Measurements from ENCODE around the gene ZNF454.
A peak's percentile ranks its signal among the peaks of the same experiment; 100 is the strongest.

The ZNF454 gene

GRCh38 chr5:178981381-178981780, 40.4 kb downstream of the ZNF454 start:
- H3K4me3 ChIP-seq (ENCODE audit: insufficient read depth in 1 of 2, low read depth in 1 of 2, low read length in 2 of 2): no peak overlapping the region
- H2BK12ac ChIP-seq (ENCODE audit: low read length in 2 of 2): no peak overlapping the region
- H3K9ac ChIP-seq (ENCODE audit: low read length): no peak overlapping the region
- 78% methylated on average over 15 of the region's 15 CpGs for WGBS
- no peak overlapping the region for H2AFZ ChIP-seq (ENCODE audit: low read depth, low read length)
- H3K27ac ChIP-seq (ENCODE audit: low read length, poor library complexity, severe bottlenecking): no peak overlapping the region
- no peak overlapping the region for H3K18ac ChIP-seq (ENCODE audit: low read depth in 1 of 2, low read length in 2 of 2)
- no peaks in the 10 kb centered on the region for H3K79me1 ChIP-seq (replicated peaks; ENCODE audit: low read length, poor library complexity, severe bottlenecking)
- no peak overlapping the region for H2BK120ac ChIP-seq (ENCODE audit: low read depth, low read length)
- no peaks in the 10 kb centered on the region for H3K4me1 ChIP-seq (ENCODE audit: control insufficient read depth, insufficient read depth, low read depth, low read length)
- no peak overlapping the region for H2AK5ac ChIP-seq (ENCODE audit: low read length, severe bottlenecking)
- H4K8ac ChIP-seq (ENCODE audit: low read length): no peak overlapping the region
- H3K23ac ChIP-seq (ENCODE audit: low read length in 2 of 2): no peak overlapping the region
- H3K36me3 ChIP-seq (ENCODE audit: control insufficient read depth in 1 of 2, insufficient read depth in 2 of 2, low read depth in 1 of 2, low read length in 2 of 2): no peaks in the 10 kb centered on the region
- no peak for DNase-seq
- no peak overlapping the region for H3K4me2 ChIP-seq (ENCODE audit: low read length, poor library complexity, severe bottlenecking)
- no peak overlapping the region for H2BK15ac ChIP-seq (ENCODE audit: low read depth, poor library complexity, severe bottlenecking)
- H4K91ac ChIP-seq (ENCODE audit: low read length): no peak overlapping the region
- H2BK5ac ChIP-seq (ENCODE audit: low read depth, low read length, poor library complexity, severe bottlenecking): no peak overlapping the region
- no peak overlapping the region for H3K14ac ChIP-seq (ENCODE audit: low read length in 2 of 2)
- H3K9me3 ChIP-seq (ENCODE audit: control insufficient read depth, low read length): peaks cover 51% of the 10 kb centered on the region
- H3K27me3 ChIP-seq (ENCODE audit: control insufficient read depth in 1 of 2, insufficient read depth in 1 of 2, low read length in 2 of 2): no peaks in the 10 kb centered on the region
- H3K4ac ChIP-seq (ENCODE audit: low read depth in 1 of 2, low read length in 2 of 2): no peak overlapping the region

GRCh38 chr5:178982941-178983340, 41.9 kb downstream of the ZNF454 start:
- Histone ChIP-seq H4K91ac (ENCODE audit: low read length) (peak overlapping the region; percentile 54), H3K18ac (ENCODE audit: low read depth in 1 of 2, low read length in 2 of 2) (no peak overlapping the region), H2BK120ac (ENCODE audit: low read depth, low read length) (no peak overlapping the region), H2BK5ac (ENCODE audit: low read depth, low read length, poor library complexity, severe bottlenecking) (no peak overlapping the region), H2AK5ac (ENCODE audit: low read length, severe bottlenecking) (no peak overlapping the region), H3K9me3 (ENCODE audit: control insufficient read depth, low read length) (peaks cover 48% of the 10 kb centered on the region), H3K4me1 (ENCODE audit: control insufficient read depth, insufficient read depth, low read depth, low read length) (no peaks in the 10 kb centered on the region), H3K23ac (ENCODE audit: low read length in 2 of 2) (no peak overlapping the region), H4K8ac (ENCODE audit: low read length) (no peak overlapping the region), H3K9ac (ENCODE audit: low read length) (no peak overlapping the region), H3K4me3 (ENCODE audit: insufficient read depth in 1 of 2, low read depth in 1 of 2, low read length in 2 of 2) (no peak overlapping the region), H2BK15ac (ENCODE audit: low read depth, poor library complexity, severe bottlenecking) (no peak overlapping the region), H3K14ac (ENCODE audit: low read length in 2 of 2) (no peak overlapping the region), H3K27me3 (ENCODE audit: control insufficient read depth in 1 of 2, insufficient read depth in 1 of 2, low read length in 2 of 2) (no peaks in the 10 kb centered on the region), H3K4ac (ENCODE audit: low read depth in 1 of 2, low read length in 2 of 2) (no peak overlapping the region), H3K4me2 (ENCODE audit: low read length, poor library complexity, severe bottlenecking) (no peak overlapping the region), H3K79me1 (replicated peaks; ENCODE audit: low read length, poor library complexity, severe bottlenecking) (no peaks in the 10 kb centered on the region), H3K36me3 (ENCODE audit: control insufficient read depth in 1 of 2, insufficient read depth in 2 of 2, low read depth in 1 of 2, low read length in 2 of 2) (no peaks in the 10 kb centered on the region), H3K27ac (ENCODE audit: low read length, poor library complexity, severe bottlenecking) (no peak overlapping the region), H2AFZ (ENCODE audit: low read depth, low read length) (no peak overlapping the region), H2BK12ac (ENCODE audit: low read length in 2 of 2) (no peak overlapping the region)
- 80% methylated on average over 16 of the region's 17 CpGs for WGBS
- no peak for DNase-seq

GRCh38 chr5:178983728-178984127, 42.7 kb downstream of the ZNF454 start:
- no peak overlapping the region for H3K23ac ChIP-seq (ENCODE audit: low read length in 2 of 2)
- no peak overlapping the region for H3K27ac ChIP-seq (ENCODE audit: low read length, poor library complexity, severe bottlenecking)
- H2BK5ac ChIP-seq (ENCODE audit: low read depth, low read length, poor library complexity, severe bottlenecking): no peak overlapping the region
- no peak overlapping the region for H3K4me3 ChIP-seq (ENCODE audit: insufficient read depth in 1 of 2, low read depth in 1 of 2, low read length in 2 of 2)
- no peak for DNase-seq
- no peak overlapping the region for H2BK12ac ChIP-seq (ENCODE audit: low read length in 2 of 2)
- no peak overlapping the region for H3K14ac ChIP-seq (ENCODE audit: low read length in 2 of 2)
- no peak overlapping the region for H2BK120ac ChIP-seq (ENCODE audit: low read depth, low read length)
- H3K9ac ChIP-seq (ENCODE audit: low read length): no peak overlapping the region
- H3K36me3 ChIP-seq (ENCODE audit: control insufficient read depth in 1 of 2, insufficient read depth in 2 of 2, low read depth in 1 of 2, low read length in 2 of 2): no peaks in the 10 kb centered on the region
- H3K18ac ChIP-seq (ENCODE audit: low read depth in 1 of 2, low read length in 2 of 2): no peak overlapping the region
- no peak overlapping the region for H3K4ac ChIP-seq (ENCODE audit: low read depth in 1 of 2, low read length in 2 of 2)
- H2AK5ac ChIP-seq (ENCODE audit: low read length, severe bottlenecking): no peak overlapping the region
- no peak overlapping the region for H4K91ac ChIP-seq (ENCODE audit: low read length)
- no peaks in the 10 kb centered on the region for H3K27me3 ChIP-seq (ENCODE audit: control insufficient read depth in 1 of 2, insufficient read depth in 1 of 2, low read length in 2 of 2)
- H2AFZ ChIP-seq (ENCODE audit: low read depth, low read length): no peak overlapping the region
- H3K4me1 ChIP-seq (ENCODE audit: control insufficient read depth, insufficient read depth, low read depth, low read length): no peaks in the 10 kb centered on the region
- no peaks in the 10 kb centered on the region for H3K79me1 ChIP-seq (replicated peaks; ENCODE audit: low read length, poor library complexity, severe bottlenecking)
- H3K4me2 ChIP-seq (ENCODE audit: low read length, poor library complexity, severe bottlenecking): no peak overlapping the region
- 73% methylated on average over 10 of the region's 10 CpGs for WGBS
- H3K9me3 ChIP-seq (ENCODE audit: control insufficient read depth, low read length): peaks cover 42% of the 10 kb centered on the region
- no peak overlapping the region for H4K8ac ChIP-seq (ENCODE audit: low read length)
- no peak overlapping the region for H2BK15ac ChIP-seq (ENCODE audit: low read depth, poor library complexity, severe bottlenecking)

- no peaks in the 10 kb centered on the region for H3K79me1 ChIP-seq (replicated peaks; ENCODE audit: low read length, poor library complexity, severe bottlenecking)
- no peak overlapping the region for H3K4me2 ChIP-seq (ENCODE audit: low read length, poor library complexity, severe bottlenecking)
- H3K4ac ChIP-seq (ENCODE audit: low read depth in 1 of 2, low read length in 2 of 2): no peak overlapping the region
- H2BK5ac ChIP-seq (ENCODE audit: low read depth, low read length, poor library complexity, severe bottlenecking): no peak overlapping the region
- no peak overlapping the region for H2BK15ac ChIP-seq (ENCODE audit: low read depth, poor library complexity, severe bottlenecking)
- no peak overlapping the region for H2AK5ac ChIP-seq (ENCODE audit: low read length, severe bottlenecking)
- H2BK120ac ChIP-seq (ENCODE audit: low read depth, low read length): no peak overlapping the region
- H3K4me3 ChIP-seq (ENCODE audit: insufficient read depth in 1 of 2, low read depth in 1 of 2, low read length in 2 of 2): no peak overlapping the region
- H3K36me3 ChIP-seq (ENCODE audit: control insufficient read depth in 1 of 2, insufficient read depth in 2 of 2, low read depth in 1 of 2, low read length in 2 of 2): no peaks in the 10 kb centered on the region
- H2AFZ ChIP-seq (ENCODE audit: low read depth, low read length): no peak overlapping the region
- peaks cover 38% of the 10 kb centered on the region for H3K9me3 ChIP-seq (ENCODE audit: control insufficient read depth, low read length)
- no peak overlapping the region for H3K23ac ChIP-seq (ENCODE audit: low read length in 2 of 2)
- no peaks in the 10 kb centered on the region for H3K4me1 ChIP-seq (ENCODE audit: control insufficient read depth, insufficient read depth, low read depth, low read length)
- H3K9ac ChIP-seq (ENCODE audit: low read length): no peak overlapping the region
- no peak overlapping the region for H3K18ac ChIP-seq (ENCODE audit: low read depth in 1 of 2, low read length in 2 of 2)
- H3K14ac ChIP-seq (ENCODE audit: low read length in 2 of 2): peak overlapping the region in 1 of 2 experiments; percentile 6
- no peak overlapping the region for H4K91ac ChIP-seq (ENCODE audit: low read length)
- DNase-seq: no peak
- no peak overlapping the region for H4K8ac ChIP-seq (ENCODE audit: low read length)
- H3K27ac ChIP-seq (ENCODE audit: low read length, poor library complexity, severe bottlenecking): no peak overlapping the region
- WGBS: 86% methylated on average over 37 of the region's 37 CpGs
- no peak overlapping the region for H2BK12ac ChIP-seq (ENCODE audit: low read length in 2 of 2)
- H3K27me3 ChIP-seq (ENCODE audit: control insufficient read depth in 1 of 2, insufficient read depth in 1 of 2, low read length in 2 of 2): no peaks in the 10 kb centered on the region
These were observed 43.4 kb downstream of the ZNF454 start for GRCh38 chr5:178984145-178985072.
